CD4-positive, alpha-beta T cell (primary cell): ENCODE results near the gene EIF2B5. TPM values are rescaled to one million over a fixed set of nuclear protein-coding genes. Genes with fewer than 3 reads are reported as not detected.

Source experiments
- ATAC-seq: fragments of 200-7000 bp; cut with Tn5 transposase; one replicate; pipeline ENCODE4 v1.10.0; 2022; ENCODE audit warnings: mild to moderate bottlenecking; ENCODE audit not compliant: poor library complexity
- CTCF ChIA-PET: fragments of 350-600 bp; sonication (Branson Sonifier 250); formaldehyde crosslinking; loops from one replicate; lab custom pipeline; 2021; ENCODE audit warnings: antibody characterized with exemption, inconsistent platforms; lab: Charles Lee
- POLR2A ChIA-PET: fragments of 350-600 bp; sonication (Branson Sonifier 250); formaldehyde crosslinking; loops from one replicate; lab custom pipeline; 2021; ENCODE audit warnings: antibody characterized with exemption, inconsistent platforms; lab: Charles Lee
- DNase-seq, 14 experiments: peaks; one replicate each; pipeline ENCODE4 v3.0.0-alpha.2; 2013 to 2020; ENCODE audit warnings: mixed read lengths in 2 of 14
- H3K27ac ChIP-seq, 2 donors: one replicate each; pipeline versions ENCODE4 v1.5.1 to v1.7.0; 2013; ENCODE audit warnings: low read length in 2 of 2, low read depth in 1 of 2, mild to moderate bottlenecking in 1 of 2
- H3K27me3 ChIP-seq, 2 experiments: 1 replicate in 1 of 2; 2 replicates in 1 of 2; pipeline versions ENCODE4 v1.6.1 to v1.7.0; 2013; ENCODE audit warnings: low read length in 2 of 2, control low read depth in 1 of 2, mild to moderate bottlenecking in 1 of 2, moderate library complexity in 1 of 2; ENCODE audit not compliant: insufficient read depth in 2 of 2, control insufficient read depth in 1 of 2
- H3K36me3 ChIP-seq: one replicate; pipeline ENCODE4 v1.6.1; 2013; ENCODE audit warnings: low read length, control low read depth; ENCODE audit not compliant: insufficient read depth
- H3K4me1 ChIP-seq: one replicate; pipeline ENCODE4 v1.6.1; 2013; ENCODE audit warnings: low read length, control low read depth; ENCODE audit not compliant: insufficient read depth
- H3K4me3 ChIP-seq: one replicate; pipeline ENCODE4 v1.5.1; 2013; ENCODE audit warnings: mild to moderate bottlenecking, low read length, moderate library complexity
- H3K9me3 ChIP-seq, 2 experiments: 1 replicate in 1 of 2; 2 replicates in 1 of 2; pipeline versions ENCODE4 v1.6.1 to v1.7.0; 2013; ENCODE audit warnings: low read length in 2 of 2, mild to moderate bottlenecking in 2 of 2, control low read depth in 1 of 2, moderate library complexity in 1 of 2; ENCODE audit not compliant: control insufficient read depth in 1 of 2, insufficient read depth in 1 of 2
- H3K27ac Mint-ChIP-seq: one replicate; pipeline ENCODE4 v1.8.0; 2020; ENCODE audit warnings: mixed read lengths
- H3K27me3 Mint-ChIP-seq: one replicate; pipeline ENCODE4 v1.8.0; 2021; ENCODE audit warnings: mixed read lengths
- H3K36me3 Mint-ChIP-seq: one replicate; pipeline ENCODE4 v1.8.0; 2021; ENCODE audit warnings: low read depth, mixed read lengths
- H3K4me1 Mint-ChIP-seq: one replicate; pipeline ENCODE4 v1.8.0; 2021; ENCODE audit warnings: low read depth, mixed read lengths
- H3K4me3 Mint-ChIP-seq: one replicate; pipeline ENCODE4 v1.8.0; 2020; ENCODE audit warnings: mild to moderate bottlenecking, mixed read lengths
- H3K9me3 Mint-ChIP-seq: one replicate; pipeline ENCODE4 v1.8.0; 2020; ENCODE audit warnings: mixed read lengths
- intact Hi-C, 2 experiments: fragments of 100-400 bp; cut with DNase I in 1 of 2; cut with micrococcal nuclease in 1 of 2; formaldehyde crosslinking; loops; one replicate each; pipeline versions ENCODE4 v1.15.1 to v1.9.0; 2023 to 2025; cut with DNase I, micrococcal nuclease
- total RNA-seq, 174 experiments: library from RNA in 2 of 174; stranded (reverse) in 2 of 174; gene quantifications; one replicate each; pipeline ENCODE4 v1.2.3 and lab custom pipeline; 2021 to 2026
- TF ChIP-seq, protein P1 (sequence below): fragments of 200-600 bp; IDR thresholded peaks from one replicate; pipeline ENCODE4 v1.8.0; 2022; ENCODE audit warnings: antibody characterized with exemption, mild to moderate bottlenecking

Gene EIF2B5
- total RNA-seq, 2 experiments from 2014 or later: 53.6 TPM

DNA sequence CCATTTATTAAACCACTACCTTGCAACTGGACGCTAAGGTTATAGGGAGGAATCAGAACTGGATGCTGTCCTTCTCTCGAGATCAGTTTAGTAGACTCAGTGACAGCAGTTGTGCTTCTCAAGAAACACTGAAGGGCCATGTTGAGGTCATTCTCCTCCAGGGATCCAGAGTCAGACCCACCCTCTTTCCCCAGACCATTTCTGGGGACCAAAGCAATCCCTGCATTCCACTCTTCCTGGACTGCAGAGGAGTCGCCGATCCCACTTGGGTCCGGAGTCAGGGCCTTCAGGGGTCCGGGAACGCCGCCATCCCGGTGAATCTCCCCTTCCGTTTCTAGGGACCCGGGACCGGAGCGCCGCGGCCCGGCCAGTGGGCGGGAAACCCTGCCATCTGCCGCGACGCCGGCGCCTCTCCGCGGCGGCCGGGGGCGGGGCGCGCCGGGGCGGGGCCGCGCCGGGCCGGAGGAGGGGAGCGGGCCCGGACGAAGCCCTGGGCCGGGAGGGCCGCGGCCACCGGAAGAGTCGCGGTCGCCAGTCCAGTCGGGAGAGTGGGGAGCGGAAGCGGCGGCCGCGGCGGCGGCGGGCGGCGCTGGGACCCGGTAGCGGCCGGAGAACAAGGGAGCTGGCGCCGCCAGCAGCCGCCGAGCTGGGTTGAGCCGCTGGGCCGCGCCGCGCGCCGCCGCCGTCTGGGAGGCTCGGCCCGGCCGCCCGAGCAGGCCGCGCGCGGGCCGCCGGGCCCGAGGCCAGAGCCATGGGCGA lies 19.9 kb downstream of the EIF2B5 start, which contains the start of gene DVL3:
TSS of gene DVL3 (plus strand) at position 493 of the 759 bp plus-strand sequence. CDS start at position 752, 259 bp downstream.
- CTCF ChIA-PET: interaction anchor here (1.3 kb wide), 1 partner anchor 20 kb away, joined by 4 read pairs; the partner anchor contains the start of gene EIF2B5
- peak within 1 kb of the TSS; percentile 81 for H3K27ac Mint-ChIP-seq

DNA sequence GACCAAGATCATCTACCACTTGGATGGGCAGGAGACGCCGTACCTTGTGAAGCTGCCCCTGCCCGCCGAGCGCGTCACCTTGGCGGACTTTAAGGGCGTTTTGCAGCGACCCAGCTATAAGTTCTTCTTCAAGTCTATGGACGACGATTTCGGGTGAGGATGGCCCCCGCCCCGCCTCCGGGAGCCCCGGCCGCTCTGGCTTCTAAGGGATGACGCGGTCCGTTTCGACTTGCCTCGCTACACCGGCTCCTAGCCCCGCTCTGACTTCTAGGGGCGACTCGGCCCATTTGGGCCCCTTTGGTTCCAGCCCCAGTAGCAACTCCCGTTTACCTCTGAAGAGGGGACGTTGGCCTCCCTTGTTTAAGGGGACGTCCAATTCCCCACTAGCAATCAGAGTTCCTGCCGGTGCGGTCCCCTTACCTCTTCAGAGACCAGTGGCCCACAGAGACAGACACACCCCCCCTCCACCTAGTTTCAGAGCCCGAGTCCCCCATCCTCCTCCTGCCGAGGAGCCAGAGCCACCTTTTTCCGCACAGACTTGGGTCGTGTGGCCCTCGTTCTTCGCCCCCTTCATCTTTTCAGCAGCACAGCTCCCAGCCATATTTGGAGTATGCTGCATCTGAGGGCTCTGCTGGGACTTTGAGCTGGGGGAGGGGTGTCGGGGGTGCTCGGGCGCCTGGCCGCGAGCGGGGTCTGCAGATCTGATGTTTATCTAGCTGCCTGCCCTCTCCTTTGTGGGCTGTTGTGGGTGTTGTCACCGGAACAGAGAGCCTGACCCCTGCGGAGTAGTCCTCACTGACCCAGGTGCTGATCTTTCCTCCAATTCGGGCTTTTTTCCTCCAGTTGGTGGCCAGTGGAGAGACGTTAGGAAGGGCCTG lies 20.7 kb downstream of the EIF2B5 start:
- intact Hi-C loops: loop anchor here in 1 of 2 experiments (1.0 to 2.0 kb wide), 3 partner anchors 17 to 30 kb away; partner anchors contain the start of gene ABCF3
- Mint-ChIP-seq H3K4me3 (peak overlapping the region; percentile 95), H3K4me1 (peaks cover 50% of the 10 kb centered on the region), H3K27me3 (no peaks in the 10 kb centered on the region), H3K27ac (peak overlapping the region; percentile 81), H3K9me3 (no peaks in the 10 kb centered on the region), H3K36me3 (peaks cover 8% of the 10 kb centered on the region)
- H3K9me3 ChIP-seq: no peaks in the 10 kb centered on the region
- peaks cover 37% of the 10 kb centered on the region for H3K4me1 ChIP-seq
- ATAC-seq (peak; percentile 59), DNase-seq (peak in 9 of 14 experiments; percentile 23 to 68 (median 43))
- H3K36me3 ChIP-seq: no peaks in the 10 kb centered on the region
- no peaks in the 10 kb centered on the region for H3K27me3 ChIP-seq
- TF ChIP-seq, protein P1, sequence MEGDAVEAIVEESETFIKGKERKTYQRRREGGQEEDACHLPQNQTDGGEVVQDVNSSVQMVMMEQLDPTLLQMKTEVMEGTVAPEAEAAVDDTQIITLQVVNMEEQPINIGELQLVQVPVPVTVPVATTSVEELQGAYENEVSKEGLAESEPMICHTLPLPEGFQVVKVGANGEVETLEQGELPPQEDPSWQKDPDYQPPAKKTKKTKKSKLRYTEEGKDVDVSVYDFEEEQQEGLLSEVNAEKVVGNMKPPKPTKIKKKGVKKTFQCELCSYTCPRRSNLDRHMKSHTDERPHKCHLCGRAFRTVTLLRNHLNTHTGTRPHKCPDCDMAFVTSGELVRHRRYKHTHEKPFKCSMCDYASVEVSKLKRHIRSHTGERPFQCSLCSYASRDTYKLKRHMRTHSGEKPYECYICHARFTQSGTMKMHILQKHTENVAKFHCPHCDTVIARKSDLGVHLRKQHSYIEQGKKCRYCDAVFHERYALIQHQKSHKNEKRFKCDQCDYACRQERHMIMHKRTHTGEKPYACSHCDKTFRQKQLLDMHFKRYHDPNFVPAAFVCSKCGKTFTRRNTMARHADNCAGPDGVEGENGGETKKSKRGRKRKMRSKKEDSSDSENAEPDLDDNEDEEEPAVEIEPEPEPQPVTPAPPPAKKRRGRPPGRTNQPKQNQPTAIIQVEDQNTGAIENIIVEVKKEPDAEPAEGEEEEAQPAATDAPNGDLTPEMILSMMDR: no peak
- ChIA-PET CTCF (interaction anchor here (1.3 kb wide), 1 partner anchor 20 kb away, joined by 4 read pairs; the partner anchor contains the start of gene EIF2B5), POLR2A (interaction anchor here (0.6 to 1.8 kb wide), 7 partner anchors 19 to 271 kb away, joined by 3 to 13 read pairs (median 4); partner anchors contain the start of genes ABCF3, AP2M1, EIF2B5 and PARL)
- peak overlapping the region; percentile 90 for H3K4me3 ChIP-seq
- peak overlapping the region in 1 of 2 donors; percentile 30 for H3K27ac ChIP-seq

More for the DNA sequence above, 19.9 kb downstream of the EIF2B5 start, which contains the start of gene DVL3:
- Mint-ChIP-seq H3K27me3 (no peaks in the 10 kb centered on the region), H3K4me3 (peak within 1 kb of the TSS; percentile 95), H3K4me1 (peaks cover 45% of the 10 kb centered on the region), H3K9me3 (no peaks in the 10 kb centered on the region), H3K36me3 (peaks cover 4% of the 10 kb centered on the region)
- peak; percentile 64 for ATAC-seq
- peak within 1 kb of the TSS in 1 of 2 donors; percentile 30 for H3K27ac ChIP-seq
- intact Hi-C loops: loop anchor here in 1 of 2 experiments (1.0 to 2.0 kb wide), 2 partner anchors 18 to 31 kb away; partner anchors contain the start of gene ABCF3
- POLR2A ChIA-PET: interaction anchor here (0.6 to 1.8 kb wide), 6 partner anchors 19 to 270 kb away, joined by 3 to 13 read pairs (median 4); partner anchors contain the start of genes ABCF3, AP2M1, EIF2B5 and PARL
- H3K36me3 ChIP-seq: no peaks in the 10 kb centered on the region
- H3K4me3 ChIP-seq: peak within 1 kb of the TSS; percentile 90
- no peaks in the 10 kb centered on the region for H3K9me3 ChIP-seq
- H3K4me1 ChIP-seq: peaks cover 32% of the 10 kb centered on the region
- DNase-seq: peak in 11 of 14 experiments; percentile 7 to 73 (median 44)
- TF ChIP-seq, protein P1: no peak
- H3K27me3 ChIP-seq: no peaks in the 10 kb centered on the region
